ENCODE data around the gene UNKL.
"Not testable (repeated sequence)": the region's sequence is repeated elsewhere in the genome, so short reads cannot be mapped to it uniquely, and the experiment has no call there.

UNKL gene

GRCh38 chr16:1445518-1446203 is 31.2 kb upstream of the UNKL start:
- DNase-seq = no peak

- DNase-seq = no peak
Measured at GRCh38 chr16:1444730-1445517, 30.4 kb upstream of the UNKL start.

- no peak for DNase-seq
Measured at GRCh38 chr16:1443980-1444729, 29.7 kb upstream of the UNKL start, which contains the start of gene CCDC154. TSS of gene CCDC154 (minus strand) at chr16:1444556. CDS start at chr16:1444322, 234 bp downstream.

GRCh38 chr16:1443403-1443973 is 29.0 kb upstream of the UNKL start:
- no peak for DNase-seq

GRCh38 chr16:1442697-1443096 is 28.2 kb upstream of the UNKL start:
- DNase-seq = no peak

GRCh38 chr16:1441391-1441829 is 26.9 kb upstream of the UNKL start:
- no peak for DNase-seq

GRCh38 chr16:1439699-1440074 is 25.2 kb upstream of the UNKL start:
- not testable (repeated sequence) for DNase-seq

GRCh38 chr16:1439058-1439698 is 24.7 kb upstream of the UNKL start:
- no peak for DNase-seq

- DNase-seq = no peak
Measured at GRCh38 chr16:1438229-1439057, 23.9 kb upstream of the UNKL start.

- no peak for DNase-seq
Measured at GRCh38 chr16:1437606-1438005, 23.1 kb upstream of the UNKL start.

GRCh38 chr16:1436731-1437355 is 22.3 kb upstream of the UNKL start:
- no peak for DNase-seq

- DNase-seq = no peak
Measured at GRCh38 chr16:1435921-1436697, 21.6 kb upstream of the UNKL start.

- no peak for DNase-seq
Measured at GRCh38 chr16:1434644-1435592, 20.4 kb upstream of the UNKL start.

- DNase-seq = no peak
Measured at GRCh38 chr16:1433756-1434155, 19.3 kb upstream of the UNKL start.

GRCh38 chr16:1433263-1433560 is 18.7 kb upstream of the UNKL start:
- DNase-seq = no peak

- peak; percentile 16 for DNase-seq
Measured at GRCh38 chr16:1432388-1433262, 18.1 kb upstream of the UNKL start.

- no peak for DNase-seq
Measured at GRCh38 chr16:1431497-1432270, 17.2 kb upstream of the UNKL start.
